Esophagus squamous epithelium (tissue), 5 donors: ENCODE results near the gene CCDC102A. TPM values are rescaled to one million over a fixed set of nuclear protein-coding genes. Genes with fewer than 3 reads are reported as not detected.

ENCODE experiments used
- DNase-seq: peaks from one replicate; lab custom pipeline; 2025; lab: John Stamatoyannopoulos, UW
- H3K27ac ChIP-seq, 4 donors: fragments of 200-600 bp; sonication (generic); one replicate each; pipeline ENCODE4 v1.5.1; 2016 to 2019; ENCODE audit warnings: mild to moderate bottlenecking in 1 of 4
- H3K27me3 ChIP-seq, 4 donors: fragments of 200-600 bp; sonication (generic); 1 replicate in 3 of 4; 2 replicates in 1 of 4; pipeline versions ENCODE4 v1.5.1 to v1.6.0; 2017 to 2021; ENCODE audit warnings: antibody characterized with exemption in 1 of 4
- H3K36me3 ChIP-seq, 3 donors: fragments of 200-600 bp; sonication (generic); one replicate each; pipeline ENCODE4 v1.5.1; 2016 to 2019
- H3K4me1 ChIP-seq, 3 donors: fragments of 200-600 bp; sonication (generic); one replicate each; pipeline ENCODE4 v1.5.1; 2017 to 2019
- H3K4me3 ChIP-seq, 4 donors: fragments of 200-600 bp; sonication (generic); 1 replicate in 3 of 4; 2 replicates in 1 of 4; pipeline ENCODE4 v1.5.1; 2016 to 2019; ENCODE audit warnings: mild to moderate bottlenecking in 2 of 4, moderate library complexity in 1 of 4
- H3K9me3 ChIP-seq, 3 donors: fragments of 200-600 bp; sonication (generic); one replicate each; pipeline ENCODE4 v1.5.1; 2016 to 2019
- POLR2A ChIP-seq, 4 donors: fragments of 450-650 bp; IDR thresholded peaks; one replicate each; pipeline ENCODE4 v1.6.1; 2017; ENCODE audit warnings: antibody characterized with exemption in 4 of 4, mild to moderate bottlenecking in 4 of 4, moderate library complexity in 3 of 4
- WGBS, 2 donors: methylation state at CpG; one replicate each; pipeline ENCODE4 v1.1.5; 2018; 5-methylcytosine and 5-hydroxymethylcytosine counted together
- intact Hi-C: fragments of 100-400 bp; cut with DNase I; formaldehyde crosslinking; loops from one replicate; pipeline ENCODE4 v1.15.0; 2022
- total RNA-seq, 4 donors: library from RNA; depleted of rRNA; stranded (reverse); fragments of >200 nt; gene quantifications; one replicate each; pipeline ENCODE4 v1.1.0, GENCODE V29; 2016
- TF ChIP-seq, protein P1 (sequence below), 6 experiments: fragments of 450-650 bp in 4 of 6; fragments of 200-600 bp in 2 of 6; sonication (generic) in 2 of 6; IDR thresholded peaks; one replicate each; pipeline ENCODE4 v1.5.1; 2016 to 2019; ENCODE audit warnings: antibody characterized with exemption in 6 of 6, mild to moderate bottlenecking in 4 of 6, moderate library complexity in 4 of 6
- donor health status: DM: yes; HTN: yes; CAD: no.

The CCDC102A gene
- total RNA-seq, 4 donors from 2014 or later = 3.5 to 10.9 (median 6.9) TPM

DNA sequence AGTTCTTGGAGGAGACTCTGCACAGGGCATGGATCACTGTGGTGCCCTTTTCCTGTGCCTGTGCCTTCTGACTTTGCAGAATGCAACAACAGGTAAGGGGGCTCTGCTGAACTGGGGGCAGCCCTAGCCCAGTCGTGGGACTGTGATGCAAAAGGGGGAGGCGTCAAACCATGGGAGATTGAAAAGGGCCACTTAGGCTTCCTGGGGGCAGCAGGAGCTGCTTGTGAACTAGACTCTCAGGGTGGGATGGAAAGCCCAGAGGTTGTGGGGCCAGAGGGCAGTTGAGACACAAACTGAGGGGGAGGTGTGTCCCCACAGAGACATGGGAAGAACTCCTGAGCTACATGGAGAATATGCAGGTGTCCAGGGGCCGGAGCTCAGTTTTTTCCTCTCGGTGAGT is 25.7 kb upstream of the CCDC102A start:
- DNase-seq = no peak

DNA sequence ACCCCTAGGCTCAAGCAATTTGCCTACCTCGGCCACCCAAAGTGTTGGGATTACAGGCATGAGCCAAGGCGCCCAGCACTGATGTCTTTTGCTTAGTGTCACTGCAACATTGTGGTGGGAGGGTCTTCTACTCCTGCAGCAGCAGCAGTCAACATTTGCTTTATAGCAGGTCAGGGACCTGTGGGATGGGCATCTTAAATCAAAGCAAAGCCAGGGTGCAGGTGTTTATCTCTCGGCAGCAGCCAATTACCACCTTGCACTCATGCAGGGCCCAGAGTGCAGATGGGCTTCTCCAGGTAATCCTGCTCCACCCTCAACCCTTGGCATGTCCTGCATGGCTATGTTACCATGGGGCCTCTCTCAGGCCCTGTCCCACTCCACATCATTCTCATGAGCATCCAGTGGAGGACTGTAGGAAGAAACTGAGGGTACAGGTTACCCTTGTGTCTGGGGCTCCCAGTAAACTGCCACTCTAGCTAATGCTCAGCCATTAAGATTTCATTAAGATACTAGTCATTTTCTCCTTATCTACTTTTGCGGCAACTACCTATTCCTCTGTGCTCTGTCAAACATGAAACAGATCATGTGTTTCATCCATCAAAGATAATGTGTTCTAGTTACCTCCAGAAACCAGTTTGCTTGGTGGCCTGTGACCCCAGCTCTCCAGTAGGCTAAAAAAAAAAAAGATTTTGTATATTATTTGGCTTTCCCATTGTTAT is 22.9 kb upstream of the CCDC102A start:
- Histone ChIP-seq H3K4me1 (no peaks in the 10 kb centered on the region), H3K9me3 (peaks cover 0 to 12% (median 8%) of the 10 kb centered on the region in 3 donors), H3K36me3 (no peaks in the 10 kb centered on the region), H3K27ac (no peak overlapping the region), H3K4me3 (no peak overlapping the region), H3K27me3 (peaks cover 0 to 48% (median 0%) of the 10 kb centered on the region in 4 donors)
- intact Hi-C loops = loop anchor here (10.0 kb wide), 1 partner anchor 596 kb away; no protein-coding TSS in a partner anchor
- TF ChIP-seq, protein P1, sequence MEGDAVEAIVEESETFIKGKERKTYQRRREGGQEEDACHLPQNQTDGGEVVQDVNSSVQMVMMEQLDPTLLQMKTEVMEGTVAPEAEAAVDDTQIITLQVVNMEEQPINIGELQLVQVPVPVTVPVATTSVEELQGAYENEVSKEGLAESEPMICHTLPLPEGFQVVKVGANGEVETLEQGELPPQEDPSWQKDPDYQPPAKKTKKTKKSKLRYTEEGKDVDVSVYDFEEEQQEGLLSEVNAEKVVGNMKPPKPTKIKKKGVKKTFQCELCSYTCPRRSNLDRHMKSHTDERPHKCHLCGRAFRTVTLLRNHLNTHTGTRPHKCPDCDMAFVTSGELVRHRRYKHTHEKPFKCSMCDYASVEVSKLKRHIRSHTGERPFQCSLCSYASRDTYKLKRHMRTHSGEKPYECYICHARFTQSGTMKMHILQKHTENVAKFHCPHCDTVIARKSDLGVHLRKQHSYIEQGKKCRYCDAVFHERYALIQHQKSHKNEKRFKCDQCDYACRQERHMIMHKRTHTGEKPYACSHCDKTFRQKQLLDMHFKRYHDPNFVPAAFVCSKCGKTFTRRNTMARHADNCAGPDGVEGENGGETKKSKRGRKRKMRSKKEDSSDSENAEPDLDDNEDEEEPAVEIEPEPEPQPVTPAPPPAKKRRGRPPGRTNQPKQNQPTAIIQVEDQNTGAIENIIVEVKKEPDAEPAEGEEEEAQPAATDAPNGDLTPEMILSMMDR (IDR thresholded peaks at IDR 0.05) = no peak
- TF ChIP-seq POLR2A (IDR thresholded peaks at IDR 0.05) = no peak
- 74 to 80% methylated on average over 2 of the region's 4 CpGs for WGBS, 2 donors
- no peak for DNase-seq

More for the DNA sequence above, 25.7 kb upstream of the CCDC102A start:
- H3K27me3 ChIP-seq = peaks cover 0 to 48% (median 0%) of the 10 kb centered on the region in 4 donors
- no peak overlapping the region for H3K4me3 ChIP-seq
- WGBS, 2 donors = 84 to 95% methylated on average over 4 of the region's 4 CpGs
- H3K36me3 ChIP-seq = no peaks in the 10 kb centered on the region
- no peaks in the 10 kb centered on the region for H3K4me1 ChIP-seq
- no peak overlapping the region for H3K27ac ChIP-seq
- no peak for TF ChIP-seq POLR2A (IDR thresholded peaks at IDR 0.05)
- TF ChIP-seq, protein P1 (IDR thresholded peaks at IDR 0.05) = no peak
- intact Hi-C loops = no loop called here
- peaks cover 0 to 12% (median 8%) of the 10 kb centered on the region in 3 donors for H3K9me3 ChIP-seq

DNA sequence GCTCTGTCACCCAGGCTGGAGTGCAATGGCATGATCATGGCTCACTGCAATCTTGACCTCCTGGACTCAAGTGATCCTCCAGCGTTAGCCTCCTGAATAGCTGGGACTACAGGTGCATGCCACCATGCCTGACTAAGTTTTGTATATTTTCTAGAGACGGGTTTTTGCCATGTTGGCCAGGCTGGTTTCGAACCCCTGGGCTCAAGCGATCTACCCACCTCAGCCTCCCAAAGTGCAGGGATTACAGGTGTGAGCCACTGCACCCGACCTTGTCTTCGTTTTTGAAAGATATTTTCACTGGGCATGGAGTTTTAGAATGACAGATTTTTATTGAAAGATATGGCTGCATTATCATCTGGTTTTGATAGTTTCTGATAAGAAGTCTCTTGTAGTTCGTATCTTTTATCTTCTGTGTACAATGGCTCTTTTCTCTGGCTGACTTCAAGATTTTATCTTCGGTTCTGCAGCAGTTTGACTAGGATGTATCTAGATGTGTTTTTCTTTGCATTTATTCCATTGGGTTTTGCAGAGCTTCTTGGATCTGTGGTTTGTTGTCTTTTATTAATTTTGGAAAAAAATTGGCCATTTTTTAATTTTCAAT is 20.7 kb upstream of the CCDC102A start:
- no peak overlapping the region for H3K4me3 ChIP-seq
- no peak for DNase-seq
- intact Hi-C loops = loop anchor here (10.0 kb wide), 1 partner anchor 598 kb away; no protein-coding TSS in a partner anchor
- no peaks in the 10 kb centered on the region for H3K36me3 ChIP-seq
- TF ChIP-seq, protein P1 (IDR thresholded peaks at IDR 0.05) = no peak
- TF ChIP-seq POLR2A (IDR thresholded peaks at IDR 0.05) = no peak
- H3K9me3 ChIP-seq = peaks cover 0 to 12% (median 8%) of the 10 kb centered on the region in 3 donors
- no peaks in the 10 kb centered on the region for H3K4me1 ChIP-seq
- no peak overlapping the region for H3K27ac ChIP-seq
- peaks cover 0 to 27% (median 0%) of the 10 kb centered on the region in 4 donors for H3K27me3 ChIP-seq
- 74 to 83% methylated on average over 5 to 8 of the region's 8 CpGs for WGBS, 2 donors

DNA sequence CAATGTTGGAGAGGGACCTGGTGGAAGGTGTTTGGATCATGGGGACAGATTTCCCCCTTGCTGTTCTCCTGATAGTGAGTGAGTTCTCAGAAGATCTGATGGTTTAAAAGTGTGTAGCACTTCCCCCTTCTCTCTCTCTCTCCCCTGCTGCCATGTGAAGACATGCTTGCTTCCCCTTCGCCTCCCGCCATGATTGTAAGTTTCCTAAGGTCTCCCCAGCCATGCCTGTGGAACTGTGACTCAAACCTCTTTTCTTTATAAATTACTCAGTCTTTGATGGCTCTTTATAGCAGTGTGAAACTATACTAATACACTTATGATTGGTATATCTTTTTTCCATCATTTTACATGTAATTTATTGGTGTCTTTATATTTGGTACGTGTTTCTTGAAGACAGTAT is 19.5 kb upstream of the CCDC102A start:
- H3K9me3 ChIP-seq = peaks cover 0 to 6% (median 0%) of the 10 kb centered on the region in 3 donors
- no peak overlapping the region for H3K27ac ChIP-seq
- no peak for TF ChIP-seq POLR2A (IDR thresholded peaks at IDR 0.05)
- TF ChIP-seq, protein P1 (IDR thresholded peaks at IDR 0.05) = no peak
- 86 to 88% methylated on average over 3 of the region's 3 CpGs for WGBS, 2 donors
- no peak for DNase-seq
- peaks cover 0 to 15% (median 0%) of the 10 kb centered on the region in 4 donors for H3K27me3 ChIP-seq
- no peak overlapping the region for H3K4me3 ChIP-seq
- H3K4me1 ChIP-seq = no peaks in the 10 kb centered on the region
- intact Hi-C loops = loop anchor here (10.0 kb wide), 1 partner anchor 599 kb away; no protein-coding TSS in a partner anchor
- no peaks in the 10 kb centered on the region for H3K36me3 ChIP-seq

DNA sequence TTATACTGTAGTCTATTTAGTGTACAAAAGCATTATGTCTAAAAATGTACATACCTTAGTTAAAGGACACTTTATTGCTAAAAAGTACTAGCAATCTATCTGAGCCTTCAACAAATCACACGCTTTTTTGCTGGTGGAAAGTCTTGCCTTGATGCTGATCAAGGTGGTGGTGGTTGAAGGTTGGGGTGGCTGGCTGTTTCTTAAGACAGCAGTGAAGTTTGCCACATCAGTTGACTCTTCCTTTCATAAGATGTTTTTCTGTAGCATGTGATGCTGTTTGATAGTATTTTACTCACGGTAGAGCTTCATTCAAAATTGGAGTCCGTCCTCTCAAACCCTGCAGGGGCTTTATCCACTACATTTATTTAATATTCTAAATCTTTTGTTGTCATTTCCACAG is 14.7 kb upstream of the CCDC102A start:
- WGBS, 2 donors = 94 to 97% methylated on average over 3 of the region's 3 CpGs
- Histone ChIP-seq H3K4me1 (no peaks in the 10 kb centered on the region), H3K27me3 (no peaks in the 10 kb centered on the region), H3K9me3 (no peaks in the 10 kb centered on the region), H3K4me3 (no peak overlapping the region), H3K27ac (no peak overlapping the region), H3K36me3 (no peaks in the 10 kb centered on the region)
- DNase-seq = no peak
- TF ChIP-seq, protein P1 (IDR thresholded peaks at IDR 0.05) = no peak
- no peak for TF ChIP-seq POLR2A (IDR thresholded peaks at IDR 0.05)
- intact Hi-C loops = loop anchor here (10.0 kb wide), 1 partner anchor 604 kb away; no protein-coding TSS in a partner anchor
